H9 (cell line): ENCODE data around the gene TUSC7. TPM values are rescaled to one million over a fixed set of nuclear protein-coding genes. Genes with fewer than 3 reads are reported as not detected.

Source experiments
- DNase-seq: peaks from one replicate; pipeline ENCODE4 v3.0.0-alpha.2; 2017
- H2AFZ ChIP-seq: one replicate; pipeline ENCODE4 v1.6.1; 2013; ENCODE audit warnings: mild to moderate bottlenecking, low read length, control low read depth, moderate library complexity
- H2AK5ac ChIP-seq: 2 replicates; pipeline ENCODE4 v1.6.1; 2013; ENCODE audit warnings: low read length, control low read depth, mixed read lengths; ENCODE audit not compliant: insufficient read length
- H2BK120ac ChIP-seq: one replicate; pipeline ENCODE4 v1.6.1; 2013; ENCODE audit warnings: low read depth, mild to moderate bottlenecking, low read length, control low read depth, inconsistent platforms; ENCODE audit not compliant: poor library complexity, severe bottlenecking
- H2BK12ac ChIP-seq: 2 replicates; pipeline ENCODE4 v1.6.1; 2013; ENCODE audit warnings: low read length, control low read depth, mixed read lengths, low read depth; ENCODE audit not compliant: insufficient read length
- H2BK15ac ChIP-seq: 2 replicates; pipeline ENCODE4 v1.6.1; 2013; ENCODE audit warnings: low read depth, low read length, control low read depth
- H2BK20ac ChIP-seq: one replicate; pipeline ENCODE4 v1.6.1; 2013; ENCODE audit warnings: low read depth, mild to moderate bottlenecking, low read length, control low read depth, inconsistent platforms; ENCODE audit not compliant: poor library complexity, severe bottlenecking
- H2BK5ac ChIP-seq: 2 replicates; pipeline ENCODE4 v1.6.1; 2013; ENCODE audit warnings: low read length, control low read depth, mixed read lengths; ENCODE audit not compliant: insufficient read length
- H3K14ac ChIP-seq: 2 replicates; pipeline ENCODE4 v1.6.1; 2013; ENCODE audit warnings: low read length, control low read depth; ENCODE audit not compliant: insufficient read depth
- H3K18ac ChIP-seq: 2 replicates; pipeline ENCODE4 v1.6.1; 2013; ENCODE audit warnings: low read depth, mild to moderate bottlenecking, mixed read lengths, low read length, control low read depth; ENCODE audit not compliant: insufficient read length
- H3K23ac ChIP-seq: 2 replicates; pipeline ENCODE4 v1.6.1; 2013; ENCODE audit warnings: low read length, control low read depth, mixed read lengths, low read depth; ENCODE audit not compliant: insufficient read length
- H3K23me2 ChIP-seq: 2 replicates; pipeline ENCODE4 v1.6.1; 2013; ENCODE audit warnings: low read depth, mild to moderate bottlenecking, mixed read lengths, low read length, control low read depth; ENCODE audit not compliant: insufficient read length, poor library complexity, severe bottlenecking
- H3K27ac ChIP-seq: 2 replicates; pipeline ENCODE4 v1.5.1; 2013; ENCODE audit warnings: low read length, control low read depth, mixed read lengths, low read depth; ENCODE audit not compliant: insufficient read length
- H3K27me3 ChIP-seq: 2 replicates; pipeline ENCODE4 v1.6.1; 2013; ENCODE audit warnings: low read length, control low read depth, inconsistent platforms; ENCODE audit not compliant: insufficient read depth
- H3K4ac ChIP-seq: 2 replicates; pipeline ENCODE4 v1.6.1; 2013; ENCODE audit warnings: low read depth, mild to moderate bottlenecking, control low read depth, inconsistent platforms, low read length, moderate library complexity
- H3K4me1 ChIP-seq: 2 replicates; pipeline ENCODE4 v1.6.1; 2013; ENCODE audit warnings: low read length, control low read depth, inconsistent platforms; ENCODE audit not compliant: insufficient read depth
- H3K4me2 ChIP-seq: 2 replicates; pipeline ENCODE4 v1.6.1; 2013; ENCODE audit warnings: low read length, control low read depth, mixed read lengths; ENCODE audit not compliant: insufficient read length, insufficient read depth
- H3K56ac ChIP-seq: 2 replicates; pipeline ENCODE4 v1.6.1; 2013; ENCODE audit warnings: low read depth, mild to moderate bottlenecking, mixed read lengths, low read length, control low read depth; ENCODE audit not compliant: insufficient read length
- H3K79me1 ChIP-seq: 2 replicates; pipeline ENCODE4 v1.6.1; 2013; ENCODE audit warnings: low read depth, mild to moderate bottlenecking, moderate library complexity, low read length, control low read depth, inconsistent platforms; ENCODE audit not compliant: insufficient read depth, poor library complexity, severe bottlenecking
- H3K79me2 ChIP-seq: 2 replicates; pipeline ENCODE4 v1.6.1; 2013; ENCODE audit warnings: low read length, control low read depth, inconsistent platforms; ENCODE audit not compliant: insufficient read depth
- H3K9ac ChIP-seq: 2 replicates; pipeline ENCODE4 v1.6.1; 2013; ENCODE audit warnings: low read length, control low read depth, mixed read lengths; ENCODE audit not compliant: insufficient read length; ENCODE audit errors: extremely low read depth
- H3K9me3 ChIP-seq: one replicate; pipeline ENCODE4 v1.6.1; 2013; ENCODE audit warnings: low read depth, low read length, inconsistent platforms; ENCODE audit not compliant: control insufficient read depth
- H3T11ph ChIP-seq: one replicate; pipeline ENCODE4 v1.6.1; 2013; ENCODE audit warnings: mild to moderate bottlenecking, low read length, control low read depth, inconsistent platforms
- H4K20me1 ChIP-seq: one replicate; pipeline ENCODE4 v1.6.1; 2013; ENCODE audit not compliant: control insufficient read depth, insufficient read length, insufficient read depth
- H4K5ac ChIP-seq: 2 replicates; pipeline ENCODE4 v1.6.1; 2013; ENCODE audit warnings: low read depth, mild to moderate bottlenecking, mixed read lengths, low read length, control low read depth; ENCODE audit not compliant: insufficient read length
- H4K8ac ChIP-seq: replicated peaks from 2 replicates; pipeline ENCODE4 v1.6.1; 2013; ENCODE audit warnings: low read length, control low read depth, mixed read lengths, low read depth; ENCODE audit not compliant: insufficient read length
- H4K91ac ChIP-seq: 2 replicates; pipeline ENCODE4 v1.6.1; 2013; ENCODE audit warnings: low read depth, mild to moderate bottlenecking, moderate library complexity, mixed read lengths, low read length, control low read depth; ENCODE audit not compliant: insufficient read length
- H3K27ac Mint-ChIP-seq, 3 experiments: 2 replicates in 2 of 3; 3 replicates in 1 of 3; pipeline ENCODE4 v1.8.0; 2020 to 2021; ENCODE audit warnings: mixed read lengths in 3 of 3, mild to moderate bottlenecking in 1 of 3, moderate library complexity in 1 of 3
- H3K27me3 Mint-ChIP-seq: 2 replicates; pipeline ENCODE4 v1.8.0; 2021; ENCODE audit warnings: low read depth, mild to moderate bottlenecking, moderate library complexity, mixed read lengths
- H3K36me3 Mint-ChIP-seq, 3 experiments: 2 replicates in 2 of 3; 3 replicates in 1 of 3; pipeline ENCODE4 v1.8.0; 2020 to 2021; ENCODE audit warnings: low read depth in 3 of 3, mixed read lengths in 3 of 3; ENCODE audit not compliant: insufficient read depth in 1 of 3
- H3K4me1 Mint-ChIP-seq, 2 experiments: 2 replicates each; pipeline ENCODE4 v1.8.0; 2020; ENCODE audit warnings: mixed read lengths in 2 of 2
- H3K4me3 Mint-ChIP-seq, 2 experiments: 2 replicates in 1 of 2; 3 replicates in 1 of 2; pipeline ENCODE4 v1.8.0; 2020 to 2021; ENCODE audit warnings: mild to moderate bottlenecking in 2 of 2, mixed read lengths in 2 of 2, moderate library complexity in 1 of 2
- H3K9me3 Mint-ChIP-seq, 2 experiments: 2 replicates in 1 of 2; 3 replicates in 1 of 2; pipeline ENCODE4 v1.8.0; 2020; ENCODE audit warnings: mild to moderate bottlenecking in 2 of 2, mixed read lengths in 2 of 2, moderate library complexity in 1 of 2
- CTCF ChIP-seq: fragments of 200-600 bp; sonication (generic); conservative IDR thresholded peaks from 3 replicates; pipeline ENCODE4 v1.8.0; 2021; ENCODE audit warnings: antibody characterized with exemption, mild to moderate bottlenecking
- WGBS: extraction: QIAGEN DNeasy Blood & Tissue Kit; methylation state at CpG from one replicate; pipeline ENCODE4 v1.1.7; 2013; ENCODE audit warnings: missing lambda C conversion rate, low lambda C conversion rate, mixed read lengths; ENCODE audit not compliant: insufficient read length; ENCODE audit errors: extremely low coverage; 5-methylcytosine and 5-hydroxymethylcytosine counted together
- total RNA-seq: library from RNA; stranded (reverse); gene quantifications from 2 replicates; pipeline ENCODE4 v1.2.1, GENCODE V29; 2021

The TUSC7 gene
- total RNA-seq, 1 experiment from 2014 or later, result not detected

GRCh38 chr3:116741467-116741866 is 31.9 kb downstream of the TUSC7 start:
- no peak overlapping the region for H3K23ac ChIP-seq
- H2AK5ac ChIP-seq, result no peak overlapping the region
- H3K79me2 ChIP-seq, result no peaks in the 10 kb centered on the region
- H3K27me3 Mint-ChIP-seq, result no peaks in the 10 kb centered on the region; the same call in 1 of the 2 replicates
- H3K4me1 Mint-ChIP-seq, result no peaks in the 10 kb centered on the region
- no peak overlapping the region for H3K4me2 ChIP-seq
- H2BK15ac ChIP-seq, result no peak overlapping the region
- H2BK20ac ChIP-seq, result no peak overlapping the region
- no peak overlapping the region for H3K4me3 Mint-ChIP-seq
- no peak overlapping the region for H2BK5ac ChIP-seq
- H4K91ac ChIP-seq, result no peak overlapping the region
- H3K9me3 ChIP-seq, result no peaks in the 10 kb centered on the region
- no peak overlapping the region for H3K27ac ChIP-seq
- H2AFZ ChIP-seq, result no peak overlapping the region
- H3K27me3 ChIP-seq, result no peaks in the 10 kb centered on the region
- H3K23me2 ChIP-seq, result no peaks in the 10 kb centered on the region
- 0 out of 5 replicates have a peak, but pooled peaks cover 0 to under 1% of the 10 kb centered on the region in 2 experiments for H3K9me3 Mint-ChIP-seq
- H3T11ph ChIP-seq, result no peak overlapping the region
- no peak overlapping the region for H3K27ac Mint-ChIP-seq
- no peak overlapping the region for H3K18ac ChIP-seq
- H3K14ac ChIP-seq, result no peak overlapping the region
- H3K4ac ChIP-seq, result no peak overlapping the region
- no peaks in the 10 kb centered on the region for H3K4me1 ChIP-seq
- H3K9ac ChIP-seq, result no peak overlapping the region
- no peaks in the 10 kb centered on the region for H3K79me1 ChIP-seq
- no peak for TF ChIP-seq CTCF
- H4K5ac ChIP-seq, result no peak overlapping the region
- no peak overlapping the region for H4K8ac ChIP-seq
- no peak overlapping the region for H3K56ac ChIP-seq
- no CpG with 5 or more reads among the region's 1 CpG for WGBS
- no peaks in the 10 kb centered on the region; a peak in 1 of 7 replicates for H3K36me3 Mint-ChIP-seq
- H2BK12ac ChIP-seq, result no peak overlapping the region
- DNase-seq, result no peak
- no peak overlapping the region for H2BK120ac ChIP-seq
- no peaks in the 10 kb centered on the region for H4K20me1 ChIP-seq
